Measurements from ENCODE around the gene TRIM24. TPM values are rescaled to one million over a fixed set of nuclear protein-coding genes. Genes with fewer than 3 reads are reported as not detected.

The TRIM24 gene
- total RNA-seq, 1 experiment from 2014 or later, result 113 TPM

DNA sequence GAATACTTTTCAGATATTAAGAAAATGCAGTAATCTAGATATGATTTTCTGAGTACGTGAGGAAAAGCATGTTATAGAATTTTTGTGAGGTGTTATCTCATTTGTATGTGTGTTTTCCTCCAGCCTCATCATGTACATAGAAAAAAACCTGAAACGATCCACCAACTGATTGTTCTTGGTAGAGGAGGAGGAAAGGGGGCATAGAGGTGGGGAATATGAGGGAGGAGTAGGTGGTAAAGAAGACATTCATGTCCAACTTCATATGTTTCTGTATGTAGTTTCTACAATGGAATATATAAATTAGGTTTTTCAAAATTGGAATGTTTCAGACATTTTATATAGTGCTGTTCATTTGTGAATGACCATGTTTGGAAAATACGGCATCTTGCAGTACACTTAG lies 109.4 kb downstream of the TRIM24 start (continued):
- TF ChIP-seq HMGXB4 (CRISPR knock-in tag; IDR thresholded peaks at IDR 0.05) (no peak), RELA (CRISPR knock-in tag; IDR thresholded peaks at IDR 0.05; ENCODE audit: borderline replicate concordance) (no peak), E2F1 (CRISPR knock-in tag; IDR thresholded peaks at IDR 0.05) (no peak)

DNA sequence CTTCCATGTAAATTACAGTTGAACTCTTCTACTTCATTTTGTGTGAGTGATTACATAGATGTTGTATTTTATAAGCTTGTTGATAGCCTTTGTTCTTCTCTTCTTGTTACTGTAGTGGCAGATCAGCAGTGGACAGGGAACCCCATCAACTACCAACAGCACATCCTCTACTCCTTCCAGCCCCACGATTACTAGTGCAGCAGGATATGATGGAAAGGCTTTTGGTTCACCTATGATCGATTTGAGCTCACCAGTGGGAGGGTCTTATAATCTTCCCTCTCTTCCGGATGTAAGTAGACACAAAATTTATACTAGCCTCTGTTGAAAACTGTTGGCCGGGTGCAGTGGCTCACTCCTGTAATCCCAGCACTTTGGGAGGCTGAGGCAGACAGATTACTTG lies 110.7 kb downstream of the TRIM24 start:
- no peak for ATAC-seq
- Mint-ChIP-seq H3K27me3 (ENCODE audit: low read depth) (no peaks in the 10 kb centered on the region), H3K4me3 (no peak overlapping the region), H3K4me1 (peaks cover 3% of the 10 kb centered on the region; the same call in 1 of the 2 replicates), H3K36me3 (peaks cover 82% of the 10 kb centered on the region), H3K9me3 (peaks cover 5% of the 10 kb centered on the region), H3K27ac (peak overlapping the region; percentile 62; the same call in 1 of the 2 replicates)
- POLR2A ChIA-PET, result no interaction called here
- no peak for DNase-seq (ENCODE audit: low spot score)
- CTCF ChIA-PET, result no interaction called here
- TF ChIP-seq IRF1 (CRISPR knock-in tag; IDR thresholded peaks at IDR 0.05) (no peak), ZMAT4 (CRISPR knock-in tag; IDR thresholded peaks at IDR 0.05) (no peak), SMAD3 (CRISPR knock-in tag; IDR thresholded peaks at IDR 0.05; ENCODE audit: borderline replicate concordance) (no peak), ZNF138 (CRISPR knock-in tag; conservative IDR thresholded peaks at IDR 0.05) (no peak), JUN (CRISPR knock-in tag; IDR thresholded peaks at IDR 0.05) (no peak), ZNF317 (CRISPR knock-in tag; IDR thresholded peaks at IDR 0.05; ENCODE audit: borderline replicate concordance, low read depth) (no peak), ATF1 (CRISPR knock-in tag; IDR thresholded peaks at IDR 0.05) (no peak), E2F1 (CRISPR knock-in tag; IDR thresholded peaks at IDR 0.05) (no peak), AR (CRISPR knock-in tag; IDR thresholded peaks at IDR 0.05) (no peak), MLX (CRISPR knock-in tag; IDR thresholded peaks at IDR 0.05) (no peak), NR3C1 (CRISPR knock-in tag; conservative IDR thresholded peaks at IDR 0.05; ENCODE audit: low read depth) (no peak), SOX15 (CRISPR knock-in tag; IDR thresholded peaks at IDR 0.05) (no peak), ZNF396 (CRISPR knock-in tag; IDR thresholded peaks at IDR 0.05; ENCODE audit: borderline replicate concordance) (no peak), EMX1 (CRISPR knock-in tag; IDR thresholded peaks at IDR 0.05) (no peak), PRDM15 (CRISPR knock-in tag; IDR thresholded peaks at IDR 0.05) (no peak)
- TF ChIP-seq, protein P1, sequence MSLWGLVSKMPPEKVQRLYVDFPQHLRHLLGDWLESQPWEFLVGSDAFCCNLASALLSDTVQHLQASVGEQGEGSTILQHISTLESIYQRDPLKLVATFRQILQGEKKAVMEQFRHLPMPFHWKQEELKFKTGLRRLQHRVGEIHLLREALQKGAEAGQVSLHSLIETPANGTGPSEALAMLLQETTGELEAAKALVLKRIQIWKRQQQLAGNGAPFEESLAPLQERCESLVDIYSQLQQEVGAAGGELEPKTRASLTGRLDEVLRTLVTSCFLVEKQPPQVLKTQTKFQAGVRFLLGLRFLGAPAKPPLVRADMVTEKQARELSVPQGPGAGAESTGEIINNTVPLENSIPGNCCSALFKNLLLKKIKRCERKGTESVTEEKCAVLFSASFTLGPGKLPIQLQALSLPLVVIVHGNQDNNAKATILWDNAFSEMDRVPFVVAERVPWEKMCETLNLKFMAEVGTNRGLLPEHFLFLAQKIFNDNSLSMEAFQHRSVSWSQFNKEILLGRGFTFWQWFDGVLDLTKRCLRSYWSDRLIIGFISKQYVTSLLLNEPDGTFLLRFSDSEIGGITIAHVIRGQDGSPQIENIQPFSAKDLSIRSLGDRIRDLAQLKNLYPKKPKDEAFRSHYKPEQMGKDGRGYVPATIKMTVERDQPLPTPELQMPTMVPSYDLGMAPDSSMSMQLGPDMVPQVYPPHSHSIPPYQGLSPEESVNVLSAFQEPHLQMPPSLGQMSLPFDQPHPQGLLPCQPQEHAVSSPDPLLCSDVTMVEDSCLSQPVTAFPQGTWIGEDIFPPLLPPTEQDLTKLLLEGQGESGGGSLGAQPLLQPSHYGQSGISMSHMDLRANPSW (CRISPR knock-in tag; conservative IDR thresholded peaks at IDR 0.05; ENCODE audit: low read depth), result no peak

All from WTC11 (cell line).